ENCODE measurements around the gene MEMO1.

Gene MEMO1

DNA sequence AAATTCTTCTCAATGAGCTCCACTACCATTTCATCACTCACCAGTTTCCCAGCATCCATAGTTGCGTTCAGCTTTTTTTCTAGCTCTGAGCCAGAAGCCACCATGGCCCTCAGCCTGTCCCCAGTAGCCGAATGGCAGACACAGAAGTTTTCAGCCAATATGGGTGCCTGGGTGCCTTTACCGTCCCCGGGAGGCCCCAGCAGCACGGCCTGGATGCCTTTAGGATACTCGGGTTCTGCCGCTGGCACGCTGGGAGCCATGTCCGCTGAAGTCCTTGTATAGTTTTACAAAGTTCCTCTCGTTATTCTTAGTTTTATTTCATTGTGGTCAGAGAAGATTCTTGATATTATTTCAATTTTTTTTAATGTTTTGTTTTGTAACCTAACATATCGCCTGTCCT, 187.2 kb downstream of the MEMO1 start:
- Histone ChIP-seq H3K4me3 (ENCODE audit: low read depth in 1 of 2, low read length in 1 of 2) (no peak overlapping the region), H3K36me3 (no peaks in the 10 kb centered on the region), H3K9me3 (peaks cover 2% of the 10 kb centered on the region), H3K27me3 (no peaks in the 10 kb centered on the region), H3K4me1 (ENCODE audit: control insufficient read depth in 1 of 2, insufficient read depth in 1 of 2, low read depth in 1 of 2, low read length in 1 of 2) (no peaks in the 10 kb centered on the region), H3K27ac (no peak overlapping the region)
- TF ChIP-seq, protein P1, sequence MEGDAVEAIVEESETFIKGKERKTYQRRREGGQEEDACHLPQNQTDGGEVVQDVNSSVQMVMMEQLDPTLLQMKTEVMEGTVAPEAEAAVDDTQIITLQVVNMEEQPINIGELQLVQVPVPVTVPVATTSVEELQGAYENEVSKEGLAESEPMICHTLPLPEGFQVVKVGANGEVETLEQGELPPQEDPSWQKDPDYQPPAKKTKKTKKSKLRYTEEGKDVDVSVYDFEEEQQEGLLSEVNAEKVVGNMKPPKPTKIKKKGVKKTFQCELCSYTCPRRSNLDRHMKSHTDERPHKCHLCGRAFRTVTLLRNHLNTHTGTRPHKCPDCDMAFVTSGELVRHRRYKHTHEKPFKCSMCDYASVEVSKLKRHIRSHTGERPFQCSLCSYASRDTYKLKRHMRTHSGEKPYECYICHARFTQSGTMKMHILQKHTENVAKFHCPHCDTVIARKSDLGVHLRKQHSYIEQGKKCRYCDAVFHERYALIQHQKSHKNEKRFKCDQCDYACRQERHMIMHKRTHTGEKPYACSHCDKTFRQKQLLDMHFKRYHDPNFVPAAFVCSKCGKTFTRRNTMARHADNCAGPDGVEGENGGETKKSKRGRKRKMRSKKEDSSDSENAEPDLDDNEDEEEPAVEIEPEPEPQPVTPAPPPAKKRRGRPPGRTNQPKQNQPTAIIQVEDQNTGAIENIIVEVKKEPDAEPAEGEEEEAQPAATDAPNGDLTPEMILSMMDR (IDR thresholded peaks at IDR 0.05): no peak

DNA sequence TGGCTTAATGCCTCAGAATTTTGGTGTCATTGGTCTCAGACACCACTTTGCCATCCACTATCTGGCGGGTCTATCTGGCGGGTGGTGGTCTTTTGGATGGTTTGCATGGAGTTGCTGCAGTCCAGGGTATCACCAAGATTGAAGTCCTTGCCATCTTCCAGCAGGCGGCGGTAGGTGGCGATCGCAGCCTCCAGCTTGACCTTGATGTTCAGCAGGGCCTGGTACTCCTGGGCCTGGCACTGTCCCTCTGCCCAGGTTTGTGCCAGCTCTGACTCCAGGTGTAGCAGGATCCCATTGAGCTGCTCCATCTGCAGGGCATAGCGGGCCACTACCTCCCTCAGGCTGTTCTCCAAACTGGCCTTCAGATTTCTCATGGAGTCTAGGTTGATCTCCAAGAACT, 188.2 kb downstream of the MEMO1 start:
- Histone ChIP-seq H3K9me3 (peaks cover 2% of the 10 kb centered on the region), H3K4me3 (ENCODE audit: low read depth in 1 of 2, low read length in 1 of 2) (no peak overlapping the region), H3K36me3 (no peaks in the 10 kb centered on the region), H3K27ac (no peak overlapping the region), H3K4me1 (ENCODE audit: control insufficient read depth in 1 of 2, insufficient read depth in 1 of 2, low read depth in 1 of 2, low read length in 1 of 2) (no peaks in the 10 kb centered on the region), H3K27me3 (no peaks in the 10 kb centered on the region)
- TF ChIP-seq, protein P1 (IDR thresholded peaks at IDR 0.05): no peak

All from neutrophil (primary cell).